ENCODE measurements around the gene CELA3B.
"Not testable (repeated sequence)": the region's sequence is repeated elsewhere in the genome, so short reads cannot be mapped to it uniquely, and the experiment has no call there.

GRCh38 chr1:21975296-21975695 is 1.5 kb upstream of the CELA3B start:
- TF ChIP-seq CTCF, POLR2A (IDR thresholded peaks at IDR 0.05): not testable (repeated sequence)
